Duodenal mucosa (tissue), 2 donors: ENCODE measurements around the gene MON2.
"Not testable (repeated sequence)": the region's sequence is repeated elsewhere in the genome, so short reads cannot be mapped to it uniquely, and the experiment has no call there.

Experiments
- H3K27ac ChIP-seq: one replicate; pipeline ENCODE4 v1.7.0; 2013; ENCODE audit warnings: low read depth, low read length
- H3K27me3 ChIP-seq, 2 donors: one replicate each; pipeline ENCODE4 v1.7.0; 2013; ENCODE audit warnings: low read length in 2 of 2, control low read depth in 1 of 2; ENCODE audit not compliant: insufficient read depth in 2 of 2, control insufficient read depth in 1 of 2
- H3K36me3 ChIP-seq, 2 donors: one replicate each; pipeline ENCODE4 v1.7.0; 2013; ENCODE audit warnings: low read length in 2 of 2, control low read depth in 1 of 2; ENCODE audit not compliant: insufficient read depth in 2 of 2, control insufficient read depth in 1 of 2
- H3K4me1 ChIP-seq, 2 donors: one replicate each; pipeline ENCODE4 v1.7.0; 2013; ENCODE audit warnings: low read length in 2 of 2, control low read depth in 1 of 2; ENCODE audit not compliant: insufficient read depth in 2 of 2, control insufficient read depth in 1 of 2
- H3K4me3 ChIP-seq, 2 donors: one replicate each; pipeline ENCODE4 v1.7.0; 2013; ENCODE audit warnings: low read length in 2 of 2, low read depth in 1 of 2
- H3K9ac ChIP-seq, 2 donors: one replicate each; pipeline ENCODE4 v1.7.0; 2013; ENCODE audit warnings: low read length in 2 of 2, low read depth in 1 of 2
- H3K9me3 ChIP-seq, 2 donors: one replicate each; pipeline ENCODE4 v1.7.0; 2013; ENCODE audit warnings: low read length in 2 of 2, control low read depth in 1 of 2; ENCODE audit not compliant: control insufficient read depth in 1 of 2

The MON2 gene

GRCh38 chr12:62472472-62472871, 5.8 kb downstream of the MON2 start:
- Histone ChIP-seq H3K27me3 (no peaks in the 10 kb centered on the region), H3K4me1 (peaks cover 7 to 13% of the 10 kb centered on the region in 2 donors)

GRCh38 chr12:62481843-62482540, 15.4 kb downstream of the MON2 start:
- peaks cover 0 to 22% of the 10 kb centered on the region in 2 donors for H3K36me3 ChIP-seq
- no peak overlapping the region for H3K27ac ChIP-seq
- H3K9ac ChIP-seq: no peak overlapping the region

More at GRCh38 chr12:62472472-62472871, 5.8 kb downstream of the MON2 start:
- Histone ChIP-seq H3K27ac (no peak overlapping the region), H3K9ac (no peak overlapping the region), H3K4me3 (no peak overlapping the region), H3K9me3 (no peaks in the 10 kb centered on the region), H3K36me3 (peaks cover 4 to 8% of the 10 kb centered on the region in 2 donors)

GRCh38 chr12:62482769-62483168, 16.1 kb downstream of the MON2 start:
- Histone ChIP-seq H3K36me3 (peaks cover 0 to 14% of the 10 kb centered on the region in 2 donors), H3K27ac (no peak overlapping the region), H3K9me3 (no peaks in the 10 kb centered on the region)

More at GRCh38 chr12:62481843-62482540, 15.4 kb downstream of the MON2 start:
- Histone ChIP-seq H3K27me3 (no peaks in the 10 kb centered on the region), H3K9me3 (no peaks in the 10 kb centered on the region), H3K4me1 (no peaks in the 10 kb centered on the region), H3K4me3 (no peak overlapping the region)

GRCh38 chr12:62484233-62484632, 17.6 kb downstream of the MON2 start:
- H3K4me3 ChIP-seq: no peak overlapping the region
- no peak overlapping the region for H3K9ac ChIP-seq
- no peaks in the 10 kb centered on the region for H3K27me3 ChIP-seq

More at GRCh38 chr12:62482769-62483168, 16.1 kb downstream of the MON2 start:
- H3K4me3 ChIP-seq: no peak overlapping the region
- H3K9ac ChIP-seq: no peak overlapping the region
- H3K27me3 ChIP-seq: no peaks in the 10 kb centered on the region
- no peaks in the 10 kb centered on the region for H3K4me1 ChIP-seq

GRCh38 chr12:62505786-62506185, 39.2 kb downstream of the MON2 start:
- Histone ChIP-seq H3K9me3 (no peaks in the 10 kb centered on the region), H3K4me3 (no peak overlapping the region), H3K27me3 (no peaks in the 10 kb centered on the region), H3K9ac (no peak overlapping the region), H3K4me1 (no peaks in the 10 kb centered on the region), H3K27ac (no peak overlapping the region), H3K36me3 (peaks cover 9 to 29% of the 10 kb centered on the region in 2 donors)

More at GRCh38 chr12:62484233-62484632, 17.6 kb downstream of the MON2 start:
- H3K27ac ChIP-seq: no peak overlapping the region
- H3K4me1 ChIP-seq: no peaks in the 10 kb centered on the region
- H3K9me3 ChIP-seq: no peaks in the 10 kb centered on the region
- peaks cover 0 to 7% of the 10 kb centered on the region in 2 donors for H3K36me3 ChIP-seq

GRCh38 chr12:62512901-62513300, 46.3 kb downstream of the MON2 start:
- no peak overlapping the region for H3K9ac ChIP-seq
- no peaks in the 10 kb centered on the region for H3K4me1 ChIP-seq
- H3K4me3 ChIP-seq: no peak overlapping the region
- peaks cover 0 to 3% of the 10 kb centered on the region in 2 donors for H3K9me3 ChIP-seq
- no peaks in the 10 kb centered on the region for H3K27me3 ChIP-seq
- peaks cover 9 to 21% of the 10 kb centered on the region in 2 donors for H3K36me3 ChIP-seq
- no peak overlapping the region for H3K27ac ChIP-seq

GRCh38 chr12:62514080-62514479, 47.5 kb downstream of the MON2 start:
- H3K4me3 ChIP-seq, H3K4me1 ChIP-seq, H3K27me3 ChIP-seq, H3K27ac ChIP-seq, H3K9me3 ChIP-seq, H3K9ac ChIP-seq: not testable (repeated sequence)
- peaks cover 8 to 15% of the 10 kb centered on the region in 2 donors for H3K36me3 ChIP-seq

GRCh38 chr12:62516927-62517326, 50.3 kb downstream of the MON2 start:
- H3K9ac ChIP-seq: no peak overlapping the region
- H3K27ac ChIP-seq: no peak overlapping the region
- H3K4me3 ChIP-seq: no peak overlapping the region
- H3K9me3 ChIP-seq: no peaks in the 10 kb centered on the region
- H3K36me3 ChIP-seq: peaks cover 4 to 12% of the 10 kb centered on the region in 2 donors
- peaks cover 0 to 3% of the 10 kb centered on the region in 2 donors for H3K4me1 ChIP-seq
- no peaks in the 10 kb centered on the region for H3K27me3 ChIP-seq

GRCh38 chr12:62517887-62518286, 51.3 kb downstream of the MON2 start:
- Histone ChIP-seq H3K4me1 (peaks cover under 1 to 8% of the 10 kb centered on the region in 2 donors), H3K9me3 (no peaks in the 10 kb centered on the region), H3K9ac (no peak overlapping the region), H3K27me3 (no peaks in the 10 kb centered on the region), H3K27ac (no peak overlapping the region), H3K36me3 (peaks cover 3 to 4% of the 10 kb centered on the region in 2 donors), H3K4me3 (no peak overlapping the region)

- H3K9me3 ChIP-seq: no peaks in the 10 kb centered on the region
- H3K9ac ChIP-seq: no peak overlapping the region
- peaks cover 3 to 4% of the 10 kb centered on the region in 2 donors for H3K36me3 ChIP-seq
- H3K4me1 ChIP-seq: peaks cover 9 to 18% of the 10 kb centered on the region in 2 donors
- no peaks in the 10 kb centered on the region for H3K27me3 ChIP-seq
- H3K27ac ChIP-seq: no peak overlapping the region
- H3K4me3 ChIP-seq: no peak overlapping the region
Observed at GRCh38 chr12:62519043-62519442, 52.4 kb downstream of the MON2 start.
